ENCODE data around the gene AASDH. TPM values are rescaled to one million over a fixed set of nuclear protein-coding genes. Genes with fewer than 3 reads are reported as not detected.

The AASDH gene
- total and polyA plus RNA-seq, 8 donors, result 2.8 to 58.0 (median 9.9) TPM

DNA sequence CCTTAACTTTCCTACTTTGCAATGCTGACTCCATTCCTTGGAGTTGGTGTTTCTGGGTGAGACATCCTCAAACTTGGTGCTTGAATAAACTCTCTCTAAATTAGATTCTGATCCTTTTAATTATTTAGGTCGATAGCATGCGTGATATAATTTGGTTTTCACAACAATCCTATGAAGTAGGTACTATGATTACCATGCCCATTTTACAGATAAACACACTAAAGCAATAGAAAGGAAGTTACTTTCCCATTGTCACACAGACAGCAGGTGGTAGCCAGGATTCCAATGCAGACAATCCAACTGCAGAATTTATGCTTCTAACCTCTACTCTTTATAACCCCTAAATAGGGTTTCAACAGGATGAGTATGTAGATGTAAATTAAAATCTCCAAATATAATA, 21.7 kb upstream of the AASDH start:
- TF ChIP-seq EP300 (IDR thresholded peaks at IDR 0.05), result no peak
- no peak for TF ChIP-seq POLR2A (IDR thresholded peaks at IDR 0.05)
- TF ChIP-seq POLR2AphosphoS5 (IDR thresholded peaks at IDR 0.05), result no peak
- TF ChIP-seq, protein P1, sequence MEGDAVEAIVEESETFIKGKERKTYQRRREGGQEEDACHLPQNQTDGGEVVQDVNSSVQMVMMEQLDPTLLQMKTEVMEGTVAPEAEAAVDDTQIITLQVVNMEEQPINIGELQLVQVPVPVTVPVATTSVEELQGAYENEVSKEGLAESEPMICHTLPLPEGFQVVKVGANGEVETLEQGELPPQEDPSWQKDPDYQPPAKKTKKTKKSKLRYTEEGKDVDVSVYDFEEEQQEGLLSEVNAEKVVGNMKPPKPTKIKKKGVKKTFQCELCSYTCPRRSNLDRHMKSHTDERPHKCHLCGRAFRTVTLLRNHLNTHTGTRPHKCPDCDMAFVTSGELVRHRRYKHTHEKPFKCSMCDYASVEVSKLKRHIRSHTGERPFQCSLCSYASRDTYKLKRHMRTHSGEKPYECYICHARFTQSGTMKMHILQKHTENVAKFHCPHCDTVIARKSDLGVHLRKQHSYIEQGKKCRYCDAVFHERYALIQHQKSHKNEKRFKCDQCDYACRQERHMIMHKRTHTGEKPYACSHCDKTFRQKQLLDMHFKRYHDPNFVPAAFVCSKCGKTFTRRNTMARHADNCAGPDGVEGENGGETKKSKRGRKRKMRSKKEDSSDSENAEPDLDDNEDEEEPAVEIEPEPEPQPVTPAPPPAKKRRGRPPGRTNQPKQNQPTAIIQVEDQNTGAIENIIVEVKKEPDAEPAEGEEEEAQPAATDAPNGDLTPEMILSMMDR (IDR thresholded peaks at IDR 0.05), result no peak
- DNase-seq, result no peak
- H3K27me3 ChIP-seq, result no peaks in the 10 kb centered on the region
- H3K4me1 ChIP-seq, result peaks cover 0 to 23% (median 9%) of the 10 kb centered on the region in 4 donors
- no peaks in the 10 kb centered on the region for H3K9me3 ChIP-seq
- H3K36me3 ChIP-seq, result peaks cover 4 to 12% (median 7%) of the 10 kb centered on the region in 4 donors
- 88 to 97% (median 91%) methylated on average over 2 of the region's 2 CpGs for WGBS, 5 donors
- no peak overlapping the region for H3K27ac ChIP-seq
- no peak overlapping the region for H3K4me3 ChIP-seq
- intact Hi-C loops (cut with DNase I; ENCODE audit: low total_unique reads), result no loop called here

DNA sequence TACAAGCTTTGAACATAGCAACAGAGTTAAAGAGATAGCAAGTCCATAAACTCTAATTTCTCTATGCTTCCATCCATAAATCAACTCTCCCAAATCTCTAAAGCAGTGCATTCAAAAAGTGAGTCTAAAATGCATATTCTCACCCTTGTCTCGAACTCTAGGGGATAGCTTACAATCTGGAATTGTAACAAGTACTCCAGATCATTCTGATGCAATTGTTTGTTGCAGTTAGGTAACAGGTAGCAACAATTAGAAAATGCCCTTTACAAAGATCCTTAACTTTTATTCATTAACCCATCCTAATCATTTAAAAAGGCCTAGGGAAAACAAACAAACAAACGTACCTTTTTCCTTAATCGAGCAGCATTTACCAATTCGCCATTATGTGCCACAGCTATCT, 18.9 kb upstream of the AASDH start:
- intact Hi-C loops (cut with DNase I; ENCODE audit: low total_unique reads), result no loop called here
- no peak for DNase-seq
- TF ChIP-seq POLR2AphosphoS5 (IDR thresholded peaks at IDR 0.05) (no peak), EP300 (IDR thresholded peaks at IDR 0.05) (no peak), POLR2A (IDR thresholded peaks at IDR 0.05) (no peak)
- TF ChIP-seq, protein P1 (IDR thresholded peaks at IDR 0.05), result no peak

DNA sequence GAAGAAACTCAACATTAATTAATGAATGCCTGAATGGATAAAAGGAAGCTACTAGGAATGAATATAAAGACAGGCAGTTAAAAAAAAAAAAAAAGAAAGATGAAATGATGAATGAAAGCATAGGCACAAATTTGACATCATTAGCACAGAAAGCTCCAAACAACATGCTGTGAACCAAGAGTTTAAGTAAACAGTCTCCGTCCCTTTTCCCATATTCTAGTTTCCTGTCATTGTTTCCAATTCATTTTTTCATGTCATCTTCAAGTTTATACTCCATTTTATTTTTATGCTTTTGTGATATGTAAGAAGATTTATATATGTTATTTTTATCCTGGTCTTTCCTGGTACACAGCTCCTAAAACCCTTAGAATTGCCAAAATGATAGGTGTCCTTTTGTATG, 17.7 kb upstream of the AASDH start:
- Histone ChIP-seq H3K27me3 (no peaks in the 10 kb centered on the region), H3K9me3 (no peaks in the 10 kb centered on the region), H3K27ac (no peak overlapping the region), H3K4me3 (no peak overlapping the region), H3K4me1 (peaks cover 0 to 10% (median 4%) of the 10 kb centered on the region in 4 donors), H3K36me3 (peaks cover 4 to 30% (median 26%) of the 10 kb centered on the region in 4 donors)
- DNase-seq, result no peak
- no peak for TF ChIP-seq POLR2A (IDR thresholded peaks at IDR 0.05)
- intact Hi-C loops (cut with DNase I; ENCODE audit: low total_unique reads), result no loop called here
- WGBS, 5 donors, result 82 to 95% (median 86%) methylated on average over 1 of the region's 1 CpG

More for the DNA sequence above, 18.9 kb upstream of the AASDH start:
- peaks cover 0 to 19% (median 9%) of the 10 kb centered on the region in 4 donors for H3K4me1 ChIP-seq
- 87 to 95% (median 93%) methylated on average over 4 of the region's 4 CpGs for WGBS, 5 donors
- H3K27me3 ChIP-seq, result no peaks in the 10 kb centered on the region
- no peak overlapping the region for H3K27ac ChIP-seq
- H3K4me3 ChIP-seq, result no peak overlapping the region
- H3K9me3 ChIP-seq, result no peaks in the 10 kb centered on the region
- peaks cover 4 to 18% (median 17%) of the 10 kb centered on the region in 4 donors for H3K36me3 ChIP-seq

DNA sequence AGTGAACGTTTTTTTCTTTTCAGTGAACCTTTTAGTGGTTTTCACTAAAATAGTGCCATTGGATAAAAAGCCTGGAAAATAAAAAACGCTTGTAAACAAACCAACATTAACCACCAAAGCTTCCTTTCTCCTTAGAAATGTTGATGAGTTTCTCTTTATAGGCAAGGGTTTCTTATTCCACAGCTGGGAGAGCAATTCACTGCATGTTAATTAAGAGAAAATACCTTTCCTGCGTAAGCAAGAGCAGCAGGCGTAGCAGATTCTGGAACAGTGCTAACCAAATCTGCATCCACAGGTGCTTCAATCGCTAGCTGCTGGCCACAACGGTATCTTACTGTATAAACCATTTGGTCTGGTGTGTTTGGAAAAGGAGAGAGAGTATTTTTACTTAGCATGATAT, 13.3 kb upstream of the AASDH start:
- TF ChIP-seq EP300 (IDR thresholded peaks at IDR 0.05), result no peak
- TF ChIP-seq POLR2A (IDR thresholded peaks at IDR 0.05), result no peak
- TF ChIP-seq, protein P1 (IDR thresholded peaks at IDR 0.05), result no peak
- H3K27me3 ChIP-seq, result no peaks in the 10 kb centered on the region
- H3K9me3 ChIP-seq, result no peaks in the 10 kb centered on the region
- no peak for DNase-seq
- no peak overlapping the region for H3K4me3 ChIP-seq
- no peaks in the 10 kb centered on the region for H3K4me1 ChIP-seq
- H3K27ac ChIP-seq, result no peak overlapping the region
- intact Hi-C loops (cut with DNase I; ENCODE audit: low total_unique reads), result no loop called here
- WGBS, 5 donors, result 84 to 86% (median 86%) methylated on average over 6 of the region's 6 CpGs
- peaks cover 2 to 37% (median 26%) of the 10 kb centered on the region in 4 donors for H3K36me3 ChIP-seq

DNA sequence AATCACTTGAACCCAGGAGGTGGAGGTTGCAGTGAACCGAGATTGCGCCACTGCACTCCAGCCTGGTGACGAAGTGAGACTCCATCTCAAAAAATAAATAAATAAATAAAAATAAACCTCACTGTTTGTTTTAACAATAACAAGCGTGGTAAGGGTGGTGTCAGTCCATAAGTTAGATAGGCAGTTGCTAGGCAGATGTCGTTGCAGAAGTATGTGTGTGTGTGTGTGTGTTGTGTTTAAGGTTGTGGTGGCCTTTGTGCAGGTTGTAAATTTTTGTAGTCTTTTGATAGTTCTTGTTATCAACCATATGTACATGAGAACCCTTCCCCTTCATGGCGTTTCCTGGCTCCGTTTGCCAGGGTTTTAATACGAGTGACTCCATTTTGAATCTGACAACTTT, 4.0 kb upstream of the AASDH start:
- Histone ChIP-seq H3K4me1 (peaks cover 9 to 24% (median 14%) of the 10 kb centered on the region in 4 donors), H3K4me3 (no peak overlapping the region), H3K36me3 (peaks cover 0 to 7% (median 3%) of the 10 kb centered on the region in 4 donors), H3K9me3 (no peaks in the 10 kb centered on the region), H3K27ac (no peak overlapping the region), H3K27me3 (no peaks in the 10 kb centered on the region)
- WGBS, 5 donors, result 93 to 98% (median 95%) methylated on average over 8 of the region's 8 CpGs
- DNase-seq, result no peak
- intact Hi-C loops (cut with DNase I; ENCODE audit: low total_unique reads), result no loop called here
- TF ChIP-seq, protein P1 (IDR thresholded peaks at IDR 0.05), result no peak
- no peak for TF ChIP-seq EP300 (IDR thresholded peaks at IDR 0.05)
- no peak for TF ChIP-seq POLR2AphosphoS5 (IDR thresholded peaks at IDR 0.05)
- TF ChIP-seq POLR2A (IDR thresholded peaks at IDR 0.05), result no peak

Data from stomach (tissue), 9 donors.